ENCODE results near the gene TAS1R2. TPM values are rescaled to one million over a fixed set of nuclear protein-coding genes. Genes with fewer than 3 reads are reported as not detected.

The TAS1R2 gene
- total RNA-seq, 4 donors from 2014 or later: not detected

DNA sequence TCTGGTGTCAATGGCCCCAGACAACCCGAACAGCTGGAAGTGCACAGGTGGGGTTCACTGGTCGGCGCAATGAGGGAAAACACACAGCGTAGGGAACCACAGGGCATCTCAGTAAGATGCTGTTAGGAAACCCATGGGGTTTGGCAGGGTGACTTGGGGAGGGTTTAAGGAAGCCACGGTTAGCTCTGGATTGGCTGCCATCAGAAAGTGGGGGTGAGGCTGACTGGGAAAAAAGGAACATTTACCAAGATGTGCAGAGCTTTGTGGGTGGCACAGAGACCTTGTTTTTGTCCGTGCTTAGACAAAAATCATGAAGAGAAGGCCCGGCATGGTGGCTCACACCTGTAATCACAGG, 31.9 kb upstream of the TAS1R2 start:
- peak overlapping the region in 2 of 4 donors; percentile 64 to 66 for H3K27ac ChIP-seq
- 80 to 83% methylated on average over 3 to 7 of the region's 7 CpGs for WGBS, 2 donors (ENCODE audit: low coverage in 1 of 2)
- peaks cover 0 to 25% (median 0%) of the 10 kb centered on the region in 3 donors for H3K4me1 ChIP-seq

GRCh38 chr1:18890706-18891425, 31.4 kb upstream of the TAS1R2 start:
- Histone ChIP-seq H3K9me3 (no peaks in the 10 kb centered on the region), H3K27me3 (no peaks in the 10 kb centered on the region), H3K27ac (peak overlapping the region in 3 of 4 donors; percentile 36 to 66 (median 64)), H3K36me3 (peaks cover 0 to 39% of the 10 kb centered on the region in 2 donors), H3K4me1 (peaks cover 0 to 25% (median 0%) of the 10 kb centered on the region in 3 donors), H3K4me3 (no peak overlapping the region)
- TF ChIP-seq POLR2AphosphoS5 (IDR thresholded peaks at IDR 0.05): peak; percentile 15
- TF ChIP-seq, protein P1, sequence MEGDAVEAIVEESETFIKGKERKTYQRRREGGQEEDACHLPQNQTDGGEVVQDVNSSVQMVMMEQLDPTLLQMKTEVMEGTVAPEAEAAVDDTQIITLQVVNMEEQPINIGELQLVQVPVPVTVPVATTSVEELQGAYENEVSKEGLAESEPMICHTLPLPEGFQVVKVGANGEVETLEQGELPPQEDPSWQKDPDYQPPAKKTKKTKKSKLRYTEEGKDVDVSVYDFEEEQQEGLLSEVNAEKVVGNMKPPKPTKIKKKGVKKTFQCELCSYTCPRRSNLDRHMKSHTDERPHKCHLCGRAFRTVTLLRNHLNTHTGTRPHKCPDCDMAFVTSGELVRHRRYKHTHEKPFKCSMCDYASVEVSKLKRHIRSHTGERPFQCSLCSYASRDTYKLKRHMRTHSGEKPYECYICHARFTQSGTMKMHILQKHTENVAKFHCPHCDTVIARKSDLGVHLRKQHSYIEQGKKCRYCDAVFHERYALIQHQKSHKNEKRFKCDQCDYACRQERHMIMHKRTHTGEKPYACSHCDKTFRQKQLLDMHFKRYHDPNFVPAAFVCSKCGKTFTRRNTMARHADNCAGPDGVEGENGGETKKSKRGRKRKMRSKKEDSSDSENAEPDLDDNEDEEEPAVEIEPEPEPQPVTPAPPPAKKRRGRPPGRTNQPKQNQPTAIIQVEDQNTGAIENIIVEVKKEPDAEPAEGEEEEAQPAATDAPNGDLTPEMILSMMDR (IDR thresholded peaks at IDR 0.05): no peak
- ATAC-seq: peak; percentile 67
- WGBS, 2 donors (ENCODE audit: low coverage in 1 of 2): 56 to 86% methylated on average over 1 to 5 of the region's 6 CpGs

More for the DNA sequence above, 31.9 kb upstream of the TAS1R2 start:
- TF ChIP-seq EP300 (IDR thresholded peaks at IDR 0.05): no peak
- ATAC-seq: no peak
- H3K4me3 ChIP-seq: no peak overlapping the region
- peaks cover 0 to 33% of the 10 kb centered on the region in 2 donors for H3K36me3 ChIP-seq
- H3K9me3 ChIP-seq: no peaks in the 10 kb centered on the region
- no peaks in the 10 kb centered on the region for H3K27me3 ChIP-seq

GRCh38 chr1:18886003-18886335, 26.5 kb upstream of the TAS1R2 start:
- ATAC-seq: no peak
- Histone ChIP-seq H3K36me3 (peaks cover 0 to 70% of the 10 kb centered on the region in 2 donors), H3K27me3 (no peaks in the 10 kb centered on the region), H3K9me3 (no peaks in the 10 kb centered on the region), H3K27ac (no peak overlapping the region), H3K4me3 (no peak overlapping the region), H3K4me1 (peaks cover 0 to 15% (median 0%) of the 10 kb centered on the region in 3 donors)
- WGBS, 2 donors (ENCODE audit: low coverage in 1 of 2): 100% methylated on average over 1 of the region's 1 CpG; no CpG with 5 or more reads in 1 of the 2 donors
- TF ChIP-seq POLR2A (IDR thresholded peaks at IDR 0.05): no peak
- TF ChIP-seq EP300 (IDR thresholded peaks at IDR 0.05): no peak
- TF ChIP-seq, protein P1 (IDR thresholded peaks at IDR 0.05): no peak
- no peak for TF ChIP-seq POLR2AphosphoS5 (IDR thresholded peaks at IDR 0.05)

- no peak overlapping the region for H3K4me3 ChIP-seq
- peaks cover 0 to 75% of the 10 kb centered on the region in 2 donors for H3K36me3 ChIP-seq
- no peak for ATAC-seq
- peaks cover 0 to 10% (median 0%) of the 10 kb centered on the region in 3 donors for H3K4me1 ChIP-seq
- no peaks in the 10 kb centered on the region for H3K27me3 ChIP-seq
- 87 to 100% methylated on average over 1 to 6 of the region's 17 CpGs for WGBS, 2 donors (ENCODE audit: low coverage in 1 of 2)
- H3K27ac ChIP-seq: no peak overlapping the region
- TF ChIP-seq EP300 (IDR thresholded peaks at IDR 0.05) (no peak), POLR2AphosphoS5 (IDR thresholded peaks at IDR 0.05) (no peak), POLR2A (IDR thresholded peaks at IDR 0.05) (no peak)
- TF ChIP-seq, protein P1 (IDR thresholded peaks at IDR 0.05): no peak
- H3K9me3 ChIP-seq: no peaks in the 10 kb centered on the region
These were observed 26.0 kb upstream of the TAS1R2 start for GRCh38 chr1:18885311-18886002.

DNA sequence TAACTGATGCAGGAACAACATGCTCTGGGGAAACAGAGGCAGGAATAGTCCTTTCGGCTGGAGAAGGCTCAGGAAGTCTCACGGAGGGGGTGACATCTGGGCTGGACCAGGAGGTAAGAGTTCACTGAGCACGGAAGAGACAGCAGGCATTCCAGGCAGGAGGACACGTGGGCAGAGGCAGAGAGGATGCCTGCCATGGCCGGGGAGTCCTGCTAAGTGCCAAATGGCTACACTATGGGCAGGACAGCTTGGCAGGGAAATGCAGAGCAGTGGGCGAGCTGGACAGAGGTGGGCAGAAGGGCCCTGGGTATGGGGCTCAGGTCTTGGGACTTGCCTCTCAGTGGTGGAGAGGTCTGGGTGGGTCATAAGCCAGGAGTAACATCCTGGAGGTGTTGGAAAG, 25.3 kb upstream of the TAS1R2 start:
- Histone ChIP-seq H3K4me3 (no peak overlapping the region), H3K36me3 (peaks cover 0 to 76% of the 10 kb centered on the region in 2 donors), H3K27ac (no peak overlapping the region), H3K27me3 (no peaks in the 10 kb centered on the region), H3K4me1 (peaks cover 0 to 2% (median 0%) of the 10 kb centered on the region in 3 donors), H3K9me3 (no peaks in the 10 kb centered on the region)
- WGBS, 2 donors (ENCODE audit: low coverage in 1 of 2): 66 to 84% methylated on average over 3 to 6 of the region's 6 CpGs
- TF ChIP-seq, protein P1 (IDR thresholded peaks at IDR 0.05): no peak
- ATAC-seq: no peak

Data from gastroesophageal sphincter (tissue), 4 donors.